NT2/D1 (cell line): Measurements from ENCODE around the gene PBLD.

ENCODE experiments used
- DNase-seq: peaks from one replicate; pipeline ENCODE4 v3.0.0-alpha.2; 2011; ENCODE audit warnings: low read depth, low spot score
- H3K27me3 ChIP-seq: 2 replicates; pipeline ENCODE4 v1.6.0; 2011; ENCODE audit warnings: mild to moderate bottlenecking; ENCODE audit not compliant: insufficient read length, insufficient read depth
- H3K36me3 ChIP-seq: 2 replicates; pipeline ENCODE4 v1.6.1; 2011; ENCODE audit warnings: mild to moderate bottlenecking, low read length, mixed read lengths; ENCODE audit not compliant: insufficient read depth, insufficient read length
- H3K4me1 ChIP-seq: 2 replicates; pipeline ENCODE4 v1.5.1; 2011; ENCODE audit not compliant: insufficient read depth, insufficient read length
- H3K4me3 ChIP-seq: 2 replicates; pipeline ENCODE4 v1.5.1; 2011; ENCODE audit warnings: low read depth; ENCODE audit not compliant: insufficient read length
- H3K9ac ChIP-seq: 2 replicates; pipeline ENCODE4 v1.6.0; 2011; ENCODE audit warnings: low read depth; ENCODE audit not compliant: insufficient read length
- H3K9me3 ChIP-seq: 2 replicates; pipeline ENCODE4 v1.5.1; 2011; ENCODE audit warnings: mild to moderate bottlenecking, low read length; ENCODE audit not compliant: insufficient read depth
- SUZ12 ChIP-seq: IDR thresholded peaks from 2 replicates; pipeline ENCODE4 v1.6.1; 2011; ENCODE audit not compliant: insufficient read length, insufficient read depth; ENCODE audit errors: extremely low read depth
- YY1 ChIP-seq: IDR thresholded peaks from 2 replicates; pipeline ENCODE4 v1.6.1; 2011; ENCODE audit not compliant: insufficient read length, insufficient read depth
- ZNF274 ChIP-seq: IDR thresholded peaks from 2 replicates; pipeline ENCODE4 v1.6.1; 2011; ENCODE audit warnings: mild to moderate bottlenecking, low read depth, low read length

The PBLD gene

DNA sequence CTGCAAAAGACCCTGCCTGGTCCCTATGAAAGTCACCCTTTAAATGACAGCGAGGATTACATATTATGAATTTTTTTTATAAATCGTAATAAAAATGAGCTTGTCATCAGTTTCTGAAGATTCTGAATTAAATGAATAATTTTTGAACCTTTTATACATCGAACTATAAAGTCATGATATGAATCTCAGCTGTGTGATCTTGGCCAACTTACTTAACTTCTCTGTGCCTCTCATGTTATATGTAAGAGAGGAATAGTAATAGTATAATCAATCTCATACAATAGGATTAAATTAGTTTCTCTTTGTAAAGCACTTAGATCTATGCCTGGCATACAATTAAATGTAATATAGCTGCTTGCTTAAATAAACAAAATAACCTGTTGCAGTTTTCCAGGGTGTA is 95.6 kb downstream of the PBLD start:
- no peak overlapping the region for H3K4me3 ChIP-seq
- no peak overlapping the region for H3K9ac ChIP-seq
- H3K27me3 ChIP-seq = peaks cover 12% of the 10 kb centered on the region
- H3K4me1 ChIP-seq = no peaks in the 10 kb centered on the region
- H3K36me3 ChIP-seq = no peaks in the 10 kb centered on the region
- TF ChIP-seq YY1 (no peak), SUZ12 (no peak), ZNF274 (no peak)
- no peaks in the 10 kb centered on the region for H3K9me3 ChIP-seq
- no peak for DNase-seq

DNA sequence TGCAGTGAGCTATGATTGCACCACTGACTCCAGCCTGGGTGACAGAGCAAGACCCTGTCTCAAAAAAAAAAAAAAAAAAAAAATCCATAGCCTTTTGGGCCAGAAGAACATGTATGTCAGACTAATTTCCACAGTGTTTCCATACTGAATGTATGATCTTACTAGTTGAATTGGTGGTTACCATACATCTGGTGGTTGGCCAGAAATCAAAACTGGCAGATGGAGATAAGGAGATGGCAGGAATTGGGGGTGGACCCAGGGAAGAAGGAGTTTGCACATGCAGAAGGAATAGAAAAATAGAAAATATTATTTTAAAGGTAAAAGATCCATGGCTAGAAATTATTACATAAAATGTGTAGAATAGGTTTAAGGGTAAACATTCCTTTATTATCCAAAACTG is 97.1 kb downstream of the PBLD start:
- Histone ChIP-seq H3K4me3 (no peak overlapping the region), H3K9ac (no peak overlapping the region), H3K9me3 (no peaks in the 10 kb centered on the region), H3K36me3 (no peaks in the 10 kb centered on the region), H3K4me1 (no peaks in the 10 kb centered on the region), H3K27me3 (peaks cover 22% of the 10 kb centered on the region)
- TF ChIP-seq ZNF274 (no peak), YY1 (no peak), SUZ12 (no peak)
- DNase-seq = no peak

DNA sequence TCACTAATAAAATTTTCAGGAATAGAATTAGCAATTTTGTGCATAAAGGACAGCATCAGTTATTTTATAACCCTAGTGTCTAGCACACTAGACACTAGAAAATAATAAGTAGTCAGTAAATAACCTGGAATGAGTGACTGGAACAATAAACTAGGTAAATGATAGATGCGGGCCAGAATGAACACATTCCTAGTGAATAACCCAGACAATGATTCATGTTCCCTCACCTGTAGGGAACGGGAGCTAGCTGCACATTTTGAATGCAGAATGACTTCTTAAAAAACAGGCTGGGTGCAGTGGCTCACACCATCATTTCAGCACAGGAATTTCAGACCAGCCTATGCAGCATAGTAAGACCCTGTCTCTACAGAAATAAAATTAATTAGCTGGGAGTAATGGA is 97.6 kb downstream of the PBLD start:
- H3K4me3 ChIP-seq = no peak overlapping the region
- H3K9me3 ChIP-seq = no peaks in the 10 kb centered on the region
- TF ChIP-seq SUZ12 = no peak
- H3K36me3 ChIP-seq = no peaks in the 10 kb centered on the region
- H3K27me3 ChIP-seq = peaks cover 23% of the 10 kb centered on the region
- H3K9ac ChIP-seq = no peak overlapping the region
- no peak for DNase-seq
- H3K4me1 ChIP-seq = no peaks in the 10 kb centered on the region

DNA sequence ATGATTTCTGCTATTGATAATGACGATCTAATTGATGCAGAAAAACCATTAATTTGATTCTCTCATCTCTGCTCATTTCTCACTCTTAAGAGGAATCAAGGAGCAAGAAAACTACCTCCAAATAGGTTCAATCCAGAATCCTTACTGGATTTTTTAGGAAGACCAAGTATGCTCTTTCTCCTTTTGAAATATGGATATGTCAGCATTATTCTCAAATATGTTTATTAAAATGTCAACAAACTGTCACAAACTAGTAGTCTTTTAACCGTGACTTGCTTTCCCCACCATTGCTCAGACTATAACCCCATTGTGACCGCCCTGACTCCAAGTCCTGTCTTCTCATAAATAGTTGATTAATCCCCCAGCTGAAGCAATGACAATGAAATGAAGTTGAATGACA is 99.7 kb downstream of the PBLD start:
- H3K36me3 ChIP-seq = no peaks in the 10 kb centered on the region
- no peak overlapping the region for H3K9ac ChIP-seq
- H3K9me3 ChIP-seq = no peaks in the 10 kb centered on the region
- no peak for TF ChIP-seq YY1
- TF ChIP-seq ZNF274 = no peak
- TF ChIP-seq SUZ12 = no peak
- no peak overlapping the region for H3K4me3 ChIP-seq
- DNase-seq = no peak
- H3K4me1 ChIP-seq = no peaks in the 10 kb centered on the region
- H3K27me3 ChIP-seq = peaks cover 32% of the 10 kb centered on the region
